T-helper 1 cell (primary cell): ENCODE data around the gene OR2T1.
"Not testable (repeated sequence)": the region's sequence is repeated elsewhere in the genome, so short reads cannot be mapped to it uniquely, and the experiment has no call there.

Source experiments
- DNase-seq, 5 donors: peaks; one replicate each; pipeline ENCODE4 v3.0.0-alpha.2; 2012 to 2020
- total RNA-seq, 4 donors: gene quantifications; one replicate each; lab custom pipeline; 2026; lab: John Stamatoyannopoulos, UW

Gene OR2T1
- 0 reads per million in 4 donors for total RNA-seq

GRCh38 chr1:248402748-248403147 is at the start of gene OR2T1:
Gene OR2T1, plus strand, starts transcription at chr1:248403048. Its CDS starts 3,100 bp downstream, at chr1:248406148.
- DNase-seq, result no peak

GRCh38 chr1:248359415-248359814 is 43.4 kb upstream of the OR2T1 start:
- no peak for DNase-seq

- no peak for DNase-seq
These were observed 41.6 kb upstream of the OR2T1 start, which contains the start of gene OR2T4 for GRCh38 chr1:248361121-248361715. Gene OR2T4, plus strand, starts transcription at chr1:248361665. Its CDS starts 0 bp downstream, at chr1:248361665.

GRCh38 chr1:248366609-248367008 is 36.2 kb upstream of the OR2T1 start:
- DNase-seq, result no peak

GRCh38 chr1:248372394-248372793 is 30.5 kb upstream of the OR2T1 start:
- DNase-seq, result no peak

- no peak for DNase-seq
These were observed 29.1 kb upstream of the OR2T1 start for GRCh38 chr1:248373761-248374160.

- no peak for DNase-seq
These were observed 27.4 kb upstream of the OR2T1 start, which contains the start of gene OR2T6 for GRCh38 chr1:248375446-248375845. Gene OR2T6, plus strand, starts transcription at chr1:248375746. Its CDS starts 11,863 bp downstream, at chr1:248387609.

GRCh38 chr1:248376916-248377315 is 25.9 kb upstream of the OR2T1 start:
- DNase-seq, result no peak

- DNase-seq, result no peak
These were observed 22.0 kb upstream of the OR2T1 start for GRCh38 chr1:248380854-248381253.

- no peak for DNase-seq
These were observed 14.4 kb upstream of the OR2T1 start for GRCh38 chr1:248388426-248388825.

GRCh38 chr1:248393050-248393449 is 9.8 kb upstream of the OR2T1 start:
- DNase-seq, result no peak

GRCh38 chr1:248404024-248404423 is 1.2 kb downstream of the OR2T1 start:
- DNase-seq, result peak in 1 of 5 donors; percentile 52

- no peak for DNase-seq
These were observed 4.2 kb downstream of the OR2T1 start for GRCh38 chr1:248406721-248407692.

- DNase-seq, result no peak
These were observed 13.4 kb downstream of the OR2T1 start for GRCh38 chr1:248416226-248416625.

GRCh38 chr1:248417854-248418253 is 15.0 kb downstream of the OR2T1 start:
- no peak for DNase-seq

GRCh38 chr1:248421384-248421783 is 18.5 kb downstream of the OR2T1 start:
- no peak for DNase-seq

- DNase-seq, result not testable (repeated sequence)
These were observed 24.8 kb downstream of the OR2T1 start for GRCh38 chr1:248427526-248428191.

GRCh38 chr1:248428192-248428533 is 25.3 kb downstream of the OR2T1 start:
- DNase-seq, result not testable (repeated sequence)

GRCh38 chr1:248431683-248432082 is 28.8 kb downstream of the OR2T1 start:
- not testable (repeated sequence) for DNase-seq

GRCh38 chr1:248432201-248432600 is 29.4 kb downstream of the OR2T1 start:
- DNase-seq, result not testable (repeated sequence)

- DNase-seq, result not testable (repeated sequence)
These were observed 31.1 kb downstream of the OR2T1 start for GRCh38 chr1:248433811-248434415.

- DNase-seq, result not testable (repeated sequence)
These were observed 32.1 kb downstream of the OR2T1 start for GRCh38 chr1:248434913-248435312.

GRCh38 chr1:248436303-248436702 is 33.5 kb downstream of the OR2T1 start:
- not testable (repeated sequence) for DNase-seq
